HG03175 (cell line): ENCODE data around the gene ANGPTL7.
A peak's percentile ranks its signal among the peaks of the same experiment; 100 is the strongest.

ENCODE experiments used
- ATAC-seq: cut with Tn5 transposase; IDR thresholded peaks from one replicate; pipeline ENCODE4 v1.9.1; 2021; ENCODE audit warnings: mild to moderate bottlenecking, moderate library complexity; ENCODE audit not compliant: unreplicated experiment

The ANGPTL7 gene

DNA sequence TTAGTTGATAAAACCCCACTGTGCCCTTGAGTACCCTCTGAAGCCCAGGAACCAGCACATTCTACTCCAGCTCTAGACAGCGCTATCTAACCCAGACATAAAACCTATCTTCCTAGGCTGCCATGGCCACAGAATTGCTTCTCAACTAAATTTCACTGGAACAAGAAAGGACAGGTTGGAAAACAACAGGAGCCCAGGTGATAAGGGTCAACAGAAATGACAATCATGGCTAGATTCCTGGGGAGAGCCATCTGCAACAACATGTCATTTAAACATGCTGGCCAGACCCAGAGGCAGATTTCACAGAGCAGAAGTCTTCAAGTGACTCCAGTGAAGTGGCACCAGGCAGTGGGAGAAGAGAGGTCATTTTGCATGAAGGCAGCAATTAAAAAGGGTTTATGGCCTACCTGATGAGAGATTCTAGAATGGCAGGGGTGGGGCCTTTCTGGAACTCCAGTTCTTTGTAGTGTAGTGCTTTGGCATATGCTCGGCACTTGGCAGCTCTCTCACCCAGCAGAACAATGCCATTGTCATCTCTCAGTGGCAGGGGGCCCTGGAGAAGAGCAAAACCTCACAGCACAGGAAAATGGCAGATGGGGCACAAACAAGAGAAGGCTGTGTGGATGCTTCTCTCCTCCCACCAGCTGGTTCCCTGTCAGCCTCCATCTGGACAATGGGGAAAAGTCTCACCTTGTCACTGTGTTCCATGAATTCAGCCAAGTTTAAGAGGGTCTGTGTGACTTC lies 9.9 kb downstream of the ANGPTL7 start:
- ATAC-seq = no peak

- ATAC-seq = no peak
These were observed 15.4 kb downstream of the ANGPTL7 start for GRCh38 chr1:11204396-11205190.

DNA sequence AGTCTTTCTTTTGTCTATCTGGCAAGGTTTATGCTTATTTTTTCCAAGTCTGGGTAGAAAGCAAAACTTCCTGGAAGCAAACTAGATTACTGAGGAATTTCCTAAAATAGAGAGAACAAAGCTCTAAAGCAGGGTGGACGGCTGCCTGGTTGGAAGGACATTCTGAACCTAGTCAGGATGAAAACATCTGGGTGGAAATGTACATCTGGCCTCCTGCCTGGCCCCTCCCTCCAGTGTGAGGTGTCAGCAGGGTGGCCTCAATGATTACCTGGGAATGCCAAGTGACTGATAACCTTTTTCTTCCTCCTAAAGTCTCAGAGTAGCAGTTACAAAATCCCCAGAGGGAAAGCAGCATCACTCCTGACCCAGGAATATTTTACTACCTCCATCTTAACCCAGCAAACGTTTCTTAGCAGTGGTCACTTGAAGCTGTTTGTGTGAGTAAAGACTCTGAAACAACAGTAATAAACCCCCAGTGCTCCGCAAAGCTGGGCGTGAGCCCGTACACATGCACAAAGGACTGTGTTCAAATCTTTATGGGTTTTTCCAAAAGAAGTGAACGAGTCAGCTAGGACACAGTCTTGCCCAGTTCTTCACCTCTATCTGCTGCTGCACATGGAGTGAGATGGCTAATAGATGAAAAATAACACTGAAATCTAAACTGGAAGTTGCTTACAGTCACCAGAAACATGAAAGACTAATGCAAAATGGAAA lies 18.9 kb downstream of the ANGPTL7 start:
- no peak for ATAC-seq

- no peak for ATAC-seq
These were observed 22.3 kb downstream of the ANGPTL7 start for GRCh38 chr1:11211461-11211860.

DNA sequence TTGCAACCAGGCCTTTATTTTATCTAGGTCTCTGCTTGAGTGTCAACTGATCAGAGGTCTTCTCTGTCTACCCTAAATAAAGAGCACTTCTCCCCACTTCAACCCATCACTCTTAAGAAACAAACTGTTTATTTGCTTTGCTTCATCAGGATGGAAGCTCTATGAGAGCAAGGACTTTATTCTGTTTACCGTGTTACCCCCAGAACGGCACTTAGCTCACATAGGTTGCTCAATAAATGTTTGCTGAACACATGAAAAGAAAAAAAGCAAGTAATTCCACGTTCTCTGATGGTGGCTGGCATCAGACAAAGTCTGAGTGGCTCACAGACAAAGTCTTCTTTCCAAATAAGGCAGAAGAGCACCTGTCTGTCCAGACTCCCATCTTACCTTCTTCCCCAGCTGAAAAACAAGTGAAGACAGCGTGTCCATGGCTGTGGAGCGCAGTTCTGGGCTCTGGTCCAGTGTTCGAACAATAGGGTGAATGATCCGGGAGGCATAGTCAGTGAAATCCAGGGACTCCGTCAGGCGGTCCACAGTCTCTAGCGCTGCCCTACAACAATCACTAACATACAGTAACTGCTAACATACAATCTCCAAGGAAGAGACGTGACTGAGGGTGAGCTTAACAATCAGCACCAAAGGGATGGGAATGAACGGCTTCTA lies 22.9 kb downstream of the ANGPTL7 start:
- ATAC-seq = no peak

DNA sequence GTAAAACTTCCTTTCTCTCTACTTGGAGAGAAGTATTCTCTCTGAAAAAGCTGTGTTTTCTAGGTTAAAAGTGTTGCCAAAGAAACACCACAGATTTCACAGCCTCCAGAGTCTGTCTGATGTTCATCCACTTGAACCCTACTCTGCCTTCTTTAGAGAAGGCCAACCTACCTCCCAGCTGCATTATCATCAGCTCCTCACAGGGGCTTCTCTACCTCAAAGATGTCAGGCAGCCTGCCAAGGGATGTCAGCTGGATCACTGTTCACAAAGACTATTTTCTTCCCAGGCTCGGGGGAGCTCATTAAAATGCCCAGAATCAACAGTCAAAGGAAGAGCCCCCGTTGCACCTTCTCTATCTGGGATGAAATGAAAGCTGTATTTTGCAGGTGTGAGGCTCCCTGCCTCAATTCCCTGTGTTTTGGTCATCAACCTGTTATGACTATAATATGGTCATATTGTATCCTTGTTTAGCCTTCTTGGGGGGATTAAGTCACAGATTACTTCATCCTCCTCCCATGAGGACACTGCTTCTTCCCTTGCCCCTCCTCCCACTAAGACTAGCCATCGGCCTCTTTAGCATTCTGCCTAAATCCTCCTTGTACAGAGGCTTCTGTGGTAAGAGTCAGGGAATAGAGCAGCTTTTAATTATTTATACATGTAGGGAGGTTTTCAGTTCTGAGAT lies 25.7 kb downstream of the ANGPTL7 start:
- no peak for ATAC-seq

- ATAC-seq = no peak
These were observed 26.3 kb downstream of the ANGPTL7 start for GRCh38 chr1:11215381-11216005.

GRCh38 chr1:11216074-11216473 lies 26.9 kb downstream of the ANGPTL7 start:
- ATAC-seq = no peak

GRCh38 chr1:11227106-11228077 lies 38.2 kb downstream of the ANGPTL7 start:
- ATAC-seq = peak; percentile 58

DNA sequence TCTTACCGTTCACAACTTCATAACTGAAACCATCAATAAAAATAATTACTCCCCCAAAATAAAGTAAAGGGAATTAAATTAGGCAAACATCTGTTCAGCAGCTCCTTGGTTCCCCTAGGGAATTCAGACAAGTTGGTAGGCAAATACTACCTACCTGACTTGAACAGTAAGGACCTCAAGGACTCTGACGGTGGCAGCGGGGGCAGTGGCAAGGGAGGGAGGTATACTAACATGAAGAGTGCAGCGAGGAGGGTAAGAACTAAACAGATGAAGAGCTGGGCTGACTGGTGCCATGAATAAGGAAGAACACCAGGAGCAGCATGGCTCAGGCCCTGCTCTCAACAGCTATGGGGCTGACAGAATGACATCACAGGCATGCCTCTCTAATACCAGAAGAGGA lies 40.0 kb downstream of the ANGPTL7 start:
- no peak for ATAC-seq

DNA sequence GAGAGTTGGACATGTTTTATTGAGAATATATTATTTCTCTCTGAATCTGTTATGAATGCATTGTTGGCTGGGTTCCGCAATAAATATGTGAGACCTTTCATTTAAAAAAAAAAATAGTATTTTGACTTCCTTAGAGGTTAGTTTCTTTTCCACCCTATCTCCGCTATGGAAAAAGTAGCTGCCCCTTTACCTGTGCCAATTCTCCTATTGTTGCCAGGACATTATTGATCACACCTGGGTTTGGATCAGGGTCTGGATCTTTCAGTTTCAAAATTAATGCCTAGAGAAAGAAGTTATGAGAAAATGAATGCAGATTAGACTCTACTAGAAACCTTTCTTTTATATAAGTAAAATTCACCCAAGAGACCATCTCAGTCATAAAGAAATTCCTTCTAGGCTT lies 44.1 kb downstream of the ANGPTL7 start:
- no peak for ATAC-seq

GRCh38 chr1:11237356-11237755 lies 48.2 kb downstream of the ANGPTL7 start:
- ATAC-seq = no peak

DNA sequence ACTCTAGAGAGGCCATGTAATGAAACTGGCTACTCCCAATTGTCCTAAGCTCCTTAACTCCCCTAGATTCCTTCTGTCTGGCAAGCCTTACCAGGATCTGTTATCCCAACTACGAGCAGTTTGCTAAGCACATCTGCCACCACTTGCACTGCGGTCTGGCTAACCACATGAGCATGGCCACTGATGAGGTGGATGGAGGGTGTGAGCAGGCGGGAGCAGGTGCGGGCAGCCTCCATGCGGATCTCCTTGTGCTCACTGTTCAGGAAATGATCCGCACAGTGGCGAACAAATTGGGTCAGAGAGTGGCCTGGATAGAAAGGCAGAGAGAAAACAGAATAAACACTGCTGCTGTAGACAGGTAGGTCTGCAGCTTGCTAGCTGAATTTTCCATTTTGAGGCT lies 49.2 kb downstream of the ANGPTL7 start:
- no peak for ATAC-seq

- no peak for ATAC-seq
These were observed 56.1 kb downstream of the ANGPTL7 start for GRCh38 chr1:11245248-11245647.
